ENCODE measurements around the gene HIPK2. TPM values are rescaled to one million over a fixed set of nuclear protein-coding genes. Genes with fewer than 3 reads are reported as not detected.

Gene HIPK2
- total RNA-seq, 3 donors from 2014 or later (not counting 1 experiment from before 2014, with no cell fraction given) = 127 to 145 (median 144) TPM

- no peaks in the 10 kb centered on the region for H3K36me3 Mint-ChIP-seq
- Histone ChIP-seq H3K27me3 (ENCODE audit: control insufficient read depth, insufficient read depth, low read length) (no peaks in the 10 kb centered on the region), H3K4me1 (ENCODE audit: control insufficient read depth, insufficient read depth, low read length) (no peaks in the 10 kb centered on the region), H3K4me3 (ENCODE audit: low read length) (no peak overlapping the region), H3K9me3 (ENCODE audit: control insufficient read depth, insufficient read depth, low read length) (no peaks in the 10 kb centered on the region), H3K27ac (ENCODE audit: low read length) (no peak overlapping the region), H3K36me3 (ENCODE audit: control insufficient read depth, insufficient read depth, low read length) (no peaks in the 10 kb centered on the region)
- no peak for ATAC-seq
- 75% methylated on average over 4 of the region's 7 CpGs for WGBS (ENCODE audit: insufficient coverage)
- no peak for DNase-seq
- peaks cover 10 to 13% of the 10 kb centered on the region in 2 donors for H3K27me3 Mint-ChIP-seq (ENCODE audit: low read depth in 2 of 2)
- no peaks in the 10 kb centered on the region for H3K4me1 Mint-ChIP-seq
- H3K9me3 Mint-ChIP-seq = no peaks in the 10 kb centered on the region
- intact Hi-C loops (cut with micrococcal nuclease) = no loop called here
- H3K27ac Mint-ChIP-seq = no peak overlapping the region
- no peak overlapping the region for H3K4me3 Mint-ChIP-seq
- TF ChIP-seq, protein P1, sequence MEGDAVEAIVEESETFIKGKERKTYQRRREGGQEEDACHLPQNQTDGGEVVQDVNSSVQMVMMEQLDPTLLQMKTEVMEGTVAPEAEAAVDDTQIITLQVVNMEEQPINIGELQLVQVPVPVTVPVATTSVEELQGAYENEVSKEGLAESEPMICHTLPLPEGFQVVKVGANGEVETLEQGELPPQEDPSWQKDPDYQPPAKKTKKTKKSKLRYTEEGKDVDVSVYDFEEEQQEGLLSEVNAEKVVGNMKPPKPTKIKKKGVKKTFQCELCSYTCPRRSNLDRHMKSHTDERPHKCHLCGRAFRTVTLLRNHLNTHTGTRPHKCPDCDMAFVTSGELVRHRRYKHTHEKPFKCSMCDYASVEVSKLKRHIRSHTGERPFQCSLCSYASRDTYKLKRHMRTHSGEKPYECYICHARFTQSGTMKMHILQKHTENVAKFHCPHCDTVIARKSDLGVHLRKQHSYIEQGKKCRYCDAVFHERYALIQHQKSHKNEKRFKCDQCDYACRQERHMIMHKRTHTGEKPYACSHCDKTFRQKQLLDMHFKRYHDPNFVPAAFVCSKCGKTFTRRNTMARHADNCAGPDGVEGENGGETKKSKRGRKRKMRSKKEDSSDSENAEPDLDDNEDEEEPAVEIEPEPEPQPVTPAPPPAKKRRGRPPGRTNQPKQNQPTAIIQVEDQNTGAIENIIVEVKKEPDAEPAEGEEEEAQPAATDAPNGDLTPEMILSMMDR (IDR thresholded peaks at IDR 0.05) = no peak
Measured at GRCh38 chr7:139534966-139535651, 242.7 kb downstream of the HIPK2 start.

DNA sequence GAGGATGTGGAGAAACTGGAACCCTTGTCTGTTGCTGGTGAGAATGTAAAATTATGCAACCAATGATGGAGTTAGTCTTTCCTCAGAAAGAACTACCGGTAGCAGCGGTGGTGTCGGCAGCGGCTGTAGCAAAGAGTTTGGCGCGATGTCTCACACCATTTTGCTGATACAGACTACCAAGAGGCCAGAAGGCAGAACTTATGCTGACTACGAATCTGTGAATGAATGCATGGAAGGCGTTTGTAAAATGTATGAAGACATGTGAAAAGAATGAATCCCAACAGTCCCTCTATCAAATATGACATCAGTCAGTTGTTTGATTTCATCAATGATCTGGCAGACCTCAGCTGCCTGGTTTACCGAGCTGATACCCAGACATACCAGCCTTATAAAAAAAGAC is 243.7 kb downstream of the HIPK2 start:
- ATAC-seq = no peak
- Histone ChIP-seq H3K4me1 (ENCODE audit: control insufficient read depth, insufficient read depth, low read length) (no peaks in the 10 kb centered on the region), H3K4me3 (ENCODE audit: low read length) (no peak overlapping the region), H3K27me3 (ENCODE audit: control insufficient read depth, insufficient read depth, low read length) (no peaks in the 10 kb centered on the region), H3K36me3 (ENCODE audit: control insufficient read depth, insufficient read depth, low read length) (no peaks in the 10 kb centered on the region), H3K27ac (ENCODE audit: low read length) (no peak overlapping the region), H3K9me3 (ENCODE audit: control insufficient read depth, insufficient read depth, low read length) (no peaks in the 10 kb centered on the region)
- WGBS (ENCODE audit: insufficient coverage) = 98% methylated on average over 6 of the region's 9 CpGs
- H3K9me3 Mint-ChIP-seq = no peaks in the 10 kb centered on the region
- DNase-seq = no peak
- H3K27me3 Mint-ChIP-seq (ENCODE audit: low read depth in 2 of 2) = peaks cover 10 to 13% of the 10 kb centered on the region in 2 donors
- H3K4me3 Mint-ChIP-seq = no peak overlapping the region
- H3K4me1 Mint-ChIP-seq = no peaks in the 10 kb centered on the region
- intact Hi-C loops (cut with micrococcal nuclease) = no loop called here
- no peaks in the 10 kb centered on the region for H3K36me3 Mint-ChIP-seq
- TF ChIP-seq, protein P1 (IDR thresholded peaks at IDR 0.05) = no peak
- no peak overlapping the region for H3K27ac Mint-ChIP-seq

DNA sequence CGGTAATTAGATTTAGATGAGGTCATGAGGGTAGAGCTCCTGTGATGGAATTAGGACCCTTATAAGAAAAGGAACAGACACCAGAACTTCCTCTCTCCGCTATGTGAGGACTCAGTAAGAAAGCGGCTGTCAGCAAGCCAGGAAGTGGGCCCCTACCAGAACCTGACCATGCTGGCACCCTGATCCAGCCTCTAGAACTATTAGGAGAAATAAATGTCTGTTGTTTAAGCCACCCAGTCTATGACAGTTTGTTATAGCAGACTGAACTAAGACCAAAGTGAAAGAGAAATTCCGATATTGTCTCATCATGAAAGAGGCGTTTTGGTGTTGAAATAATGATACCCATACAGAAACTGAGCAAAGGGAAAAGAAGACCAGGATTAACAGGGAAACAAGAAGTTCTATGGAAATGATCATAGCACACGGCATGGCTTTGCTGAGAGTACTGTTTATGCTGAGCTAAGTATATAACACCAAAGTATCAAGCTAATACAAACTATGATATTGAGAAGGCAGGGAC is 245.1 kb downstream of the HIPK2 start:
- H3K36me3 Mint-ChIP-seq = no peaks in the 10 kb centered on the region
- 76% methylated on average over 4 of the region's 6 CpGs for WGBS (ENCODE audit: insufficient coverage)
- intact Hi-C loops (cut with micrococcal nuclease) = no loop called here
- H3K4me1 ChIP-seq (ENCODE audit: control insufficient read depth, insufficient read depth, low read length) = no peaks in the 10 kb centered on the region
- no peak overlapping the region for H3K27ac ChIP-seq (ENCODE audit: low read length)
- H3K27ac Mint-ChIP-seq = no peak overlapping the region
- TF ChIP-seq, protein P1 (IDR thresholded peaks at IDR 0.05) = no peak
- H3K4me1 Mint-ChIP-seq = no peaks in the 10 kb centered on the region
- H3K4me3 Mint-ChIP-seq = no peak overlapping the region
- no peaks in the 10 kb centered on the region for H3K9me3 ChIP-seq (ENCODE audit: control insufficient read depth, insufficient read depth, low read length)
- no peak overlapping the region for H3K4me3 ChIP-seq (ENCODE audit: low read length)
- H3K36me3 ChIP-seq (ENCODE audit: control insufficient read depth, insufficient read depth, low read length) = no peaks in the 10 kb centered on the region
- H3K27me3 ChIP-seq (ENCODE audit: control insufficient read depth, insufficient read depth, low read length) = no peaks in the 10 kb centered on the region
- H3K9me3 Mint-ChIP-seq = no peaks in the 10 kb centered on the region
- ATAC-seq (no peak), DNase-seq (no peak)
- H3K27me3 Mint-ChIP-seq (ENCODE audit: low read depth in 2 of 2) = peaks cover 10 to 24% of the 10 kb centered on the region in 2 donors

GRCh38 chr7:139531094-139531493 is 246.7 kb downstream of the HIPK2 start:
- no peak overlapping the region for H3K4me3 Mint-ChIP-seq
- WGBS (ENCODE audit: insufficient coverage) = no CpG with 5 or more reads among the region's 1 CpG
- TF ChIP-seq, protein P1 (IDR thresholded peaks at IDR 0.05) = no peak
- no peaks in the 10 kb centered on the region for H3K4me1 Mint-ChIP-seq
- Histone ChIP-seq H3K4me3 (ENCODE audit: low read length) (no peak overlapping the region), H3K27me3 (ENCODE audit: control insufficient read depth, insufficient read depth, low read length) (no peaks in the 10 kb centered on the region), H3K27ac (ENCODE audit: low read length) (no peak overlapping the region), H3K4me1 (ENCODE audit: control insufficient read depth, insufficient read depth, low read length) (no peaks in the 10 kb centered on the region), H3K36me3 (ENCODE audit: control insufficient read depth, insufficient read depth, low read length) (no peaks in the 10 kb centered on the region), H3K9me3 (ENCODE audit: control insufficient read depth, insufficient read depth, low read length) (no peaks in the 10 kb centered on the region)
- H3K27ac Mint-ChIP-seq = no peak overlapping the region
- intact Hi-C loops (cut with micrococcal nuclease) = no loop called here
- H3K36me3 Mint-ChIP-seq = no peaks in the 10 kb centered on the region
- H3K9me3 Mint-ChIP-seq = no peaks in the 10 kb centered on the region
- DNase-seq (no peak), ATAC-seq (no peak)
- peaks cover 15 to 30% of the 10 kb centered on the region in 2 donors for H3K27me3 Mint-ChIP-seq (ENCODE audit: low read depth in 2 of 2)

Data from natural killer cell (primary cell).